HG03521 (cell line): ENCODE results near the gene GCSH.
A peak's percentile ranks its signal among the peaks of the same experiment; 100 is the strongest.

Experiments used
- ATAC-seq: cut with Tn5 transposase; IDR thresholded peaks from one replicate; pipeline ENCODE4 v1.9.1; 2021; ENCODE audit warnings: mild to moderate bottlenecking, moderate library complexity; ENCODE audit not compliant: unreplicated experiment

GCSH gene

DNA sequence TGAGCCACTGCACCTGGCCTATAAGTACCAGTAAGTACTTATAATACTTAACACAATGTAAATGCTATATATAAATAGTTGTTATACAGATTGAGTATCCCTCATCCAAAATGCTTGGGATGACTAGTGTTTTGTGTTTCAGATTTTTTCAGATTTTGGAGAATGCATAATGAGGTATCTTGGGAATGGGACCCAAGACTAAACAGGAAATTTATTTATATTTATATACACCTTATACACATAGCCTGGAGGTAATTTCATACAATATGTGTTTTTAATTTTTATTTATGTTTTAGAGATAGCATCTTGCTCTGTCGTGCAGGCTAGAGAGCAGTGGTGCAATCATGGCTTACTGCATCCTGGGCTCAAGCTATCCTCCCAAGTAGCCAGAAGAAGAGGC lies 9.8 kb upstream of the GCSH start:
- no peak for ATAC-seq

DNA sequence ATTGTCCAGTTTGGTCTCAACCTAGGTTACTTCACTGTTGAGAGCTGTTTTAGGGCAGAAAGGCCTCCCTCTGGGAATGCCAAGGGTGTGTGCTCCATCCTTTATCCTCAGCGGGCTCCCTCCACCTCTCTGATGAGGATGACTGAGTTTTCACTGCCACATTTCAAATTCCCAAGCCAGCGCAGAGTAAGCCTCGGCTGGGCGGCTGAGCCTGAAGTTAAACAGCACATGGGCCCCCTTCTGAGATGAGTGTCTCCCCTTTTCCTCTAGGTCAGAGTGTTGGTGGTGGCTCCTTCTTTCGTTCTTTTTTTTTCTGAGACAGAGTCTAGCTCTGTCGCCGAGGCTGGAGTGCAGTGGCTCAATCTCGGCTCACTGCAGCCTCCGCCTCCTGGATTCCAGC lies 5.5 kb upstream of the GCSH start:
- ATAC-seq, result no peak

DNA sequence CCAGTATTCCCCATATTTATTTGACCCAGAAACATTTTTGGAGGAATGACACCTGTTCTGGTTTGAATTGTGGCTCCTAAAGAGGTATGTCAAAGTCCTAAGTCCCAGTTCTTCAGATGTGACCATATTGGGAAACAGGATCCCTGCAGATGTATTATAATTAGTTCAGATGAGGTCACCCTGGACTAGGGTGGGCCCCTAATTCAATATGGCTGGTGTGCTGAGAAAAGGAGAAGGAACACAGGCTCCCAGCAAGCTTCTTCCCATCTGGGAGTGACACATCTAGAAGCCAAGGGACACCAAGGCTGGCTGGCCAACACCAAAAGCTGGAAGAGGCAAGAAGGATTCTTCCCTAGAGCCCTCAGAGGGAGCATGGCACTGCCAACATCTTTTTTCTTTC lies 3.8 kb upstream of the GCSH start:
- no peak for ATAC-seq

DNA sequence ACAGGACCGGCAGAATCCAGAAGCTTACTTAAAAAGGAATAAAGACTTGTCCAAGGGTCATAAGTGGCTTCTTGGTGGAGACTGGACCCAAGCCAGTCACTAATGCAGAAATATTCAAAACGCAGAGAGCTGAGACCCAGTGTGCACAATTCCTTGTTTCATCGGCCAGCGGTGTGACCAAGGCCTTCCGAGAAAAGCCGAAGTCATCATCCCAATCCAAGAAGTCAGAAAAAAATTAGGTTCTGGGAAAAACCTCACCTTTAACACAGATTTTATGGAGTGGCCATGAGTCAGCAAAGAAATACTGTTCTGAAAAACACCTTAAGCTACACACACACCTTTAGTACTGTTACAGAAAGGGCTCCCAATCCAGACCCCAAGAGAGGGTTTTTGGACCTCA lies 1.0 kb upstream of the GCSH start:
- no peak for ATAC-seq

DNA sequence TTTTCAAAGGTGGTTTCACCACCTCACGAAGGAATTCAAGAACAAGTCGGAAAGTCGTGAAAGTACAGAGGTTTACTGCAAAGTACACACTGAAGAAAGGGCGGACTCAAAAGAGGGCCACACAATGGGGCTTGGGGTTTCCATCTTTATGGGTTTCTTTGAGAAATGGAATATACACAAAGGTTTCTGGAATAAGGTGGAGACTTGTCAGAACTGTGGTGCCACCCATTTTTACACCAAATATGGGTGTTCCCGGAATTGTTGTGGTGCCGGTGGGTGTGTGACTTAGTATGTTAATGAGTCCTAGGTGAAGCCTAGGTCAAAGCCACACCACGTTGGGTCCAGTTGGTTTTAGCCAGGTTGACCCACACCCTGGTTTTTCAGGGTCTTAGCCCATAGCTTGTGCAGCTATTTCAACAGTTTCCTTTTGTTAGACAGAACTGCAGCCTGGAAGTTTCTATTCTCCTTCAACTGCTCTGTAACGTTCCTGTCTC lies 567 bp upstream of the GCSH start:
- ATAC-seq, result no peak

DNA sequence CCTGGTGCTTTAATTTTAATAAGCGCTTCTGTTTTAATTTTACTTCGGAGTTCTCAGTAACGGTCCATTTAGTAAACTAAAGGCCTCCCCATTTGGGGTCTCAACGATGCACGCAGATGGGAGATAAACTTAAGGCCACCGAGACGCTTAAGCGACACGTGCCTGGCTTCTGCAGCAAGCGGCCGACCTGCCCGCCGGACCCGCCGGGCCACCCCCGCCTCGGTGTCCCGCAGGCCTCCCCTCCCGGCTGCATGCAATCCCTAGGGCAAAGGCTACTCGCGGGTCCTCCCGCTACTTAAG lies 592 bp downstream of the GCSH start:
- no peak for ATAC-seq

DNA sequence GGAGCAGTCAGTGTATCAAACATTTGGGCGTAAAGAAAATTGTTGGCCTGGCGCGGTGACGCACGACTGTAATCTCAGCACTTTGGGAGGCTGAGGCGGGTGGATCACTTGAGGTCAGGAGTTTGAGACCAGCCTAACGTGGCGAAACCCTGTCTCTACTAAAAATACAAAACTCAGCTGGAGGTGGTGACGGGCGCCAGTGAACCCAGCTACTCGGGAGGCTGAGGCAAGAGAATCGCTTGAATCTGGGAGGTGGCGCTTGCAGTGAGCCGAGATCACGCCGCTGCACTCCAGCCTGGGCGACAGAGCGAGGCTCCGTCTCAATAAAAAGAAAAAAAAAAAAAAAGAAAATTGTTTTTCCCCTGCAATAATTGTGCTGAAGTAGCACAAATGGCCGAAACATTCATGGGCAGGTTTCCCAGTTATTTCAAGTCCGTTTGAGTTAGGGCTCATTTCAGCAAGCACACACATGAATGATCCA lies 1.4 kb downstream of the GCSH start:
- no peak for ATAC-seq

DNA sequence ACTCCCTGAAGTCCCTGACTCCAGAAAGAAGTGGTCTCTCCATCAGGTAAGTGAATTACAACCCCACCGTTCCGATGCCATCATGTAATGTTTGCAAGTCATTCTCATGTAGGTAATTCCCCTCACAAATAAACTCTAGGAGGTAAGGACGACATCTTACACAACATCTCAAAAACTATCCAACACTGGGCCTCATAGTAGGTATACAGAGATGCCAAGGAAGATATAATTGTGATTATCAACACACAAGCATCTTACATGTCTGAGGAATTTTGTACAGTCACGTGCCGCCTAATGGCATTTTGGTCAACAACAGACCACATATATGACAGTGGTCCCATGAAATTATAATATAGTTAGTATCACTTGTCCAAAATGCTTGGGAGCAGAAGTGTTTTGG lies 7.4 kb downstream of the GCSH start:
- ATAC-seq, result no peak

DNA sequence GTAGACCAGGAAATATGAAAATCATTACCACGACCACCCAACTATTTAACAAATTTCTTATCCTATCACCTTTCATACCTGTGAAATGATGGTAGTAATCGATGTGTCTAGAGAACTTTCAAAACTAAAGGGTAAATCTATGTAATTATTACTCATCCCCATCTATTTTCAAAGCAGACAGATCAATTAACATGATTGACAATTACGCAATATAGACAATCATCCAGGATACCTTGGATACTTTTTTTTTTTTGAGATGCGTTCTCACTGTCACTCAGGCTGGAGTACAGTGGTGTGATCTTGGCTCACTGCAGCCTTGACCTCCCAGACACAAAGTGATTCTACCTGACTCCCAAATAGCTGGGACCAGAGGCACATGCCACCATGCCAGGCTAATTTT lies 15.2 kb downstream of the GCSH start:
- ATAC-seq, result no peak

DNA sequence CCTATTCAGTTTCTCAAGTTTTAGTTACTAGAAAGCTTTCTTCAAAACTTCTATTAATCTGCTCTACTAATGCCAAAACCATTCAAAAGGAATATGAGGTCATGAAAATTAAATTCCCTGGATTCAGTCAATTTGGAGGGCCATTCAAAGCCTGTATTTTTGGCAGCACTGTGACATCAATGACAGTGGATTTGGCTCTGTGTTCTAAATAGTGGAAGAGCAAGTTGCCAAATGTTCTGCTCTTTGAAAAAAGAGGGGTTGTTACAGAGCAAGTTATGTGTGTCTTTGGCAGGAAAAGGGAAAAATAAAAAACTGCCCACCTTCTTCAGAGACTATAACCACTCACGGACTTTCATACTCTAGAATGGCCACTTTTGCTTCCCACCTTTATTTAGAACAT lies 16.0 kb downstream of the GCSH start:
- no peak for ATAC-seq

DNA sequence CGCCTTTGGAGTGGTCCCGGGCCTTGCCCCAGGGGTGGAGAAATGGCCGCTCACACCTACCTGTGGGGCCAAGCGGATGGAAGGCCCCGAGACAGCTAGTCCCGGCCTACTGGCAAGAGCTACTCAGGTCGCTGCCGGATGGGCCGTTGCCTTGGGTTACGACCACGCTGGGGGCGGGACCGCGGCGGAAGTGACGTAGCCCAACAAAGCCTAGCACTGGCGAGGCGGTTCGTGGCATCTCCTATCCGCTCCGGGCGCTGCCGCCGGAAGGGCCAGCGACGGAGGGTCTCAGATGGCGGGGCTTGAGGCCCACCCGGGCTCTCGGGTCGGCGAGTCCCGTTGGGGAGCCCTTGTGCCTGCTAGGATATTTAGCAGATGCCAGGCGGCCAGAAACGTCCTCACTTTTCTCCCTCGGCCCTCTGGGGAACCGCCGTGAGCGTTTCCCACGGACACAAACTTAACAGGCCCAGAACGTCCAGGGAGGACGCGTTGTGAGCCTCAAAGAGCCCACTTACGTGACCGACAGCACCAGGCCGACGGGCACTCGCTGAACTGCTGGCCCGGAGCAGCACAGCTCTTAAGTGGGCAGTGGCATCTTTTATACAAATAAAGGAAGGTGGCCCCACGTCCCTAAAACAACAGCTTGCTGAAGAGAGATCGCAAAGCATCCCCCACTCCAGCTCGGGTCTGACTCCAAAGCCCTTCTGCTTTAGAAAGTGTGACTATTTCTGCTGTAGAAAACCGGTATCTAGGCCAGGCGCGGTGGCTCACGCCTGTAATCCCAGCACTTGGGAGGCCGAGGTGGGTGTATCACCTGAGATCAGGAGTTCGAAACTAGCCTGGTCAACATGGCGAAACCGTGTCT lies 18.9 kb downstream of the GCSH start, which contains the start of gene C16orf46:
C16orf46 (minus strand) TSS at position 163 of the 865 bp plus-strand sequence. CDS start 13,283 bp downstream, outside the sequence.
- ATAC-seq, result peak; percentile 97

DNA sequence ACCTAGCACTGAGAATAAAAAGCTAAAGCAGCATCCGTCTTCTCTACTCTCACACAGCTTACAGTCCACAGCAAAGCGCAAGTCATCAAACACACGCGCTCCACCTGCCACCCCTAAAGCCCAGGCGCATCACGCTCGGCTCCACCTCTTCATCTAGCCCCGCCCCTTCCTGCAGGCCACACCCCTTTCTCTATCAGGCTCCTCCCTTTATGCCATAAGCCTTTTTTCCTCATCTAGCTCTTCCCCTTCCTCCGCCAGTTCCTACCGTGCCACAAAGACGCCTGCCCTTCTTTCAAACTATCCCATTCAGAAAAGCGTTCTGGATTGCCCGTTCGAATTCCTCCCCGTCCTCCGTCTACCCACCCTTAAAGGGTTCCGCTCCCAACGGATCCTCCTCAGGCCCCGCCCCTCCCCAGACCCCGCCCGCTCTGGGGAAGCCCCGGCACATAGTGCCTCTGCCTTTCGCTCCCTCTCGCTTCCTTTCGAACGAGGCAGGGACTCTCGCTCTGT lies 19.6 kb downstream of the GCSH start:
- ATAC-seq, result peak; percentile 69

DNA sequence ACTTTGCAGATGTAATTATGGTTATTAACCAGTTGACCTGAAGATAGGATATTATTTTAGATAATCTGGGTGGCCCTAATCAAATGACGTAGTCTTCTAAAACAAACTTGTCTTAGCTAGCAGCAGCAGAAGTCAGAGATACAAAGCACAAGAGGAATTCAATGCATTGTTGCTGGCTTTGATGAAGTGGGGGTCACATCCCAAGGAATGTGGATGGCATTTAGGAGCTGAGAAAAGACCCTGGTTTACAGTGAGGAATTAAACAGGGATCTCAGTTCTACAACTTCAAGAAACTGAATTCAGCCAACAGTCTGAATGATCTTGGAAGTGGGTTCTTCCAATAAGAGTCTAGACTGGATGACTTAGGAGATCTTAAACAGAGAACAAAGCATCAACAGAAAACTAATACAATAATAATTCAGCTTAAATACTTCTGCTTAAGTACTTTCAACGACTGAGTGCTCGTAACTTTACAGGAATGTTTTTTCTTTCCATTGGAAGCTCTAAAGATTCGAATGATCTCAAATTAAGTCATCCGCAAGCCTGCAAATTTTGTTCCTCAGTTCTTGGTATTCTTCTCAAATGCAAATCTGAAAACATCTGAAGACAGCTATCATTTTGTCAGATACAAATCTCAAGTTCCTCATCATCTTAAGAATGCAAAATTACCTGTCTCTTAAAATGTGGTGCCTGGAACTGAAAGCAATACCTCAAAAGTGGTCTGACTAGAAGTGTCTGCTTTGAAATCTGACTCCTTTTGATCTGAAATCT lies 22.4 kb downstream of the GCSH start:
- no peak for ATAC-seq

DNA sequence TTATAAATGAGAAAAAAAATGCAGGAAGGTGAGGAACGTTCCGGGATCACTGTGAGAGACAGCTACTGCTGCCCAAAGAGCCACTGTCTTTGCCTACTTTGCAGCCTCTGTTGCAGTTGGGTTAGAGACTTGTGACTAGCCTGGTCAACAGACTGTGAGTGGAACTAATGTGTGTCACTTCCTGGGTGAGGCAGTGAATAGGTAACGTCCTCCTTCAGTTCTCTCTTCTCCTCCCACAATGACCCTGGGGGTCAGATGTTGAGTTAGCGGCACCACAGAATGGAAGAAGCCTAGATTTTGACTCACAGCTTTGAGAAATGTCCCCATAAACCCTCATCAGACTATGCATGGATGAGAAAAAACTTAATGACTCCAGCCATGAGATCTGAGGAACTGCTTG lies 24.4 kb downstream of the GCSH start:
- ATAC-seq, result no peak

DNA sequence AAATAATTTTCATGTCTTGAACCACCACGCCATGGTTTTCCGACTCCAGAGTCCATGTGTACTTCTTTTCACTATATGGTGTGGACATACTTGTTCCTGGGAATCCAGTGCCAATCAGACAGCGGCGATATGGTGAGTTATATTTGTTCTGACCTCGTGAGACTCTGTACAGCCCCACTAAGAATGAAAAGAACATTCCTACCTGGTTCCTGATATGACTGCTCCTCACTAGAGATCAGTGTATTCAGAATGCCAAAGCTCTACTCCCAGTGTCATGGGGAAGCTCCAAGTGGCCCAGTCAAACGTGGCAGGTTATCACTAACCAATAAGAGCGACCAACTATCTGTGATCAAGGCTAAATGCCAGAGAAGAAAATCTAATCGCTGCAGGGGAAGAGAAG lies 25.2 kb downstream of the GCSH start:
- no peak for ATAC-seq

DNA sequence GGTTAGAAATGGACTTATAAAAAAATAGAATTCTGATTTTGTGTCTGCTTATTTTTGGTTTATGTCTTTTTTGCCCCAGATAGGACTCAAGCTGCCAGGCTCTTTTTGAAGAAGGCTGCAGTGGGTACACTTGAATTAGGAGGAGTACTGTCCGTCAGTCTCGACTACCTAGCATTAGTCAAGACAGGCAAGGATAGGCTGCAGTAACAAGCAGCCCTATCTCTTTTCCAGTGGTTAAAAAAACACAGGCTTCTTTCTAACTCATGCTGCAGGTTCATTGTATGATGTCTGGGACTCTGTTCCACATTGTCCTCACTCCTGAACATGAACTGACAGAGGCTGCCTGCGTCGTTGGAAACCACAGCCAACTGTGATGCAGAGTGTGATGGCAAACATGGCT lies 27.1 kb downstream of the GCSH start:
- no peak for ATAC-seq

DNA sequence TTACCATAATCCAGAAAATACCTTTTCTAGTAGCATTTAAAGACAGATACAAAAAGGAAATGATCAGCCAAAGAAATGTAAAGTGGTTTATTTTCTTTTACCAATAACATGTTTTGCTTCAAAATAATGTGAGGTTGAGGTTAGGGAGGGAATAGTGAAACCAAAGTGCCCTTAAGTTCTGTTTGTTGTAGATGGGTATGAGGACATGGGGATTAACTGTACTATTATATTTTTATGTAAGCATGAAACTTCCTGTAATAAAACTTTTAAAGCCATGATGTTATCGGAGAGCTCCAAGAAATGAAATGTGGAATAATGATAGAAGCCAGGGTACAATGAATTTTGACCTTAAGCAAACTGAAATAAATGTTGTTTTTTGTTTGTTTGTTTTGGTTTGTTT lies 29.0 kb downstream of the GCSH start:
- no peak for ATAC-seq

DNA sequence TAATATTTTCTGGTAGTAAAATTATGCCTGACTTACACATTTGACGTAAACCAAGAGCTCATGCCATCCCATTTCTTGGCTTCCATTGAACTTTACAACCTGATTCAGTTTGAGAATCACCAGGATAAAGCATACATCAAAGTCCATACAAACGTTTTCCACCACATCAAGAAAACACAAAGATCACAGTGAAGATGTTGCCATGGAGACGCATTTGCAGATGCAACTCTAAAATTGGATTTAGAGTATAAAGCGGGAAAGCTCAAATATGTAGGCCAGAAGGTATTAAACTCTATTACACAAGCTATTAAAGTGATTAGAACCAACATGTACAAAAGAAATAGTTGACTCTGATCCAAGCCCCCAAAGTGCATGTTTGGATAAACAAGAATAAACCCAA lies 29.5 kb downstream of the GCSH start:
- ATAC-seq, result no peak

DNA sequence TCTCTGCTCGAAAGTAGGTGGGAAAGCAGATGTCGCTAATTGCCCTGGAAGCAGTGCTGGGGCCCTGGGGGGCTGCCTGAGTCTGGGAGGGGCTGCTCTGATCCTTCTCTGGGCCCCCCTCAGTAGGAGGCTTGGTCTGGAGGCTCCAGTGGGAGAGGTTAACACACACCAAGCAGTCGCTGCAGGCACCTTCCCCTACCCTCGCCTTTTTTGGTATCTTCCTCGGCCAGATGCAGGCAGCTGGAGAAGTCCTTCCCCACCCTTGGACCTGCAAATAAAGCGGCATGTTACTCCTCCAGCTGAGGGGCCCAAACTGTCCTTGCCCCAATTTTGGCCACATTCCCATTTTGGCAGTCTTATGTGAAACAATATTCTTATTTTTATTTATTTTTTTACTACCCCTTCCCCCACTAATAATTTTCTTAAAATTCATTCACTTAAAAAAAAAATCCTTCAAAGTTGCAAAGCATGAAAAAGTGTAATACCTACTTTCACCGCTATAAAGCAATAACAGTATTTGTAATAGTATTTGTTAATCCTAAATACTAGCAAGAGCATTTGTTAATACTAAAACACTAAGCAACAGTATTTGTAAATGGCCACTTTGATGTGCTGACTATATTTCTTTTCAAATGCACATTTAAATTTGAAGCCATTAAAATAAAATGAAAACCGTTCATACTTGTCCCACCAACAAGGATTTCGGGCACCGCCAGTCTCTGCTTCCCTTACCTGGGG lies 34.2 kb downstream of the GCSH start:
- no peak for ATAC-seq

DNA sequence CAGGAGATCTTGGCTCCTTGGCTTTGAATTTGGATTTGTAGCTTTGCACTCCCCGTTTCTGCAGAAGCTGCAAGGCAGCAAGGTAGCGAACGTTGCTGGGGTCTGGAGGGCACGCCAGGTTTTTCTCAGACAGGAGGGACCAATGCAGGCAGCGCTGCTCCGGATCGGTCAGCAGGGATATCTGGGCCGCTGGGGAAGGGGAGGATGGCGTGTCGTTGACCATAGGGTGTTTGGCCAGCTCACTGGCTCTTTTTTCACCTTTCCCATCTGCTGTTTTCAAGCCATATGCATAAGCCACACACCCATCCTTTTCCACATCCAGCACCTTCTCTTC lies 34.9 kb downstream of the GCSH start:
- ATAC-seq, result no peak

DNA sequence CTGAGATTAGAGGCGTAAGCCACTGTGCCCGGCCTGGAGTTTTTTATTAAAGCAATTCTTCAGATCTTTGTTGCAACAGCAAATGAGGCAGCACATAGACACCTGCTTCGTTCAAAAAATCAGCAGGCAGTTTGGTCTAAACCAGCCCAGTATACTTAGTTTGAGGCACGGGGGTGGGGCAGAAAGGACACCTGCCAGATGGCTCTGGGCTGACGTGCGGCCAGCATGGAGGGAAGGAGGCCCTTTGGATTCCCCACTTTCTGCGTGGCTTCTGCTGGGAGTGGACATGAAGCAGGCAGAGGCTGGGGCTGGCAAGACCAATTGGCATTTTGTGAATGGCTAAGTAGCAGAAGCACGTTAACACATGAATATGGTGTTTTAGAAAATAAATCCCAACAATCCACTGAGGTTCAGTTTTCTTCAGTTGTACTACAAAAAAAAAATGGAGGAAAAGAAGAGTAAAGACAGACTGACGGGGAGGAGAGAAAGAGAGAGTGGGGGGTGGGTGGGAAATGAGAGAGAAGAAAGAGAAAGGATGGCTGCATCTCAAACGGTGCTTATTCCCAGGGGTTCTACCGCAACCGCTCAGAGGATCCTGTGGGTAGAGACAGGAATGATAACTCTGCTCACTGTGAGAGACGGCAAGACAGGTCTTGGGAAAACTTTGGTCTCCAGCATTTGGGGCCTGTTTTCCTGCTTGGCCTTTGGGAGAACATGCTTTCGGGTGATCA lies 35.5 kb downstream of the GCSH start:
- ATAC-seq, result no peak
